Measurements from ENCODE around the gene KCNMB3. TPM values are rescaled to one million over a fixed set of nuclear protein-coding genes. Genes with fewer than 3 reads are reported as not detected.
"Not testable (repeated sequence)": the region's sequence is repeated elsewhere in the genome, so short reads cannot be mapped to it uniquely, and the experiment has no call there.

Gene KCNMB3
- polyA plus RNA-seq, 1 donor from 2014 or later: 0.16 TPM

DNA sequence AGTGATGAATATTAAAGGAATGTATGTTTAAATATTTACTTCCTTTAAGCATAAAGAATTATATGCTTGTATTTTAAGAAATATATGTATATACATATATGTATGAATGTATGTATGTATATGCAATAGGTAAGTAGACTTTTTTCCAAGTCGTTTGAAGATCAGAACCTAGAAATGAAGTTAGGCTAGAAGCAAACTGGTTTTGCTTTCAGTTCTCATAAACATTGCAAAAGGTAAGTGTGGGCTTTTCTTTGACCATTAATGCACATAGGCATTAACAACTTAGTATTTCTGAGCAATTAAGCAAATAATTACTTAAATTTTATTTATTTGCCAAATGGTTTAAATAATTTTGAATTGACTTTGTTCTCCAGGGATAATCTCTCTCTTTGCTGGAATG, 10.6 kb downstream of the KCNMB3 start:
- not testable (repeated sequence) for H3K27ac ChIP-seq (ENCODE audit: low read length); H3K4me3 ChIP-seq (ENCODE audit: low read length); H3K36me3 ChIP-seq (ENCODE audit: insufficient read depth, low read length); H3K9ac ChIP-seq (ENCODE audit: low read length); H3K9me2 ChIP-seq (ENCODE audit: insufficient read depth, low read length); H3K79me2 ChIP-seq (replicated peaks; ENCODE audit: insufficient read depth, low read length); H3K4me2 ChIP-seq (ENCODE audit: low read length); H3K9me3 ChIP-seq (ENCODE audit: low read length); H2AFZ ChIP-seq (ENCODE audit: low read depth, low read length); H3F3A ChIP-seq (ENCODE audit: insufficient read depth, low read length, poor library complexity, severe bottlenecking); H4K20me1 ChIP-seq (ENCODE audit: insufficient read depth); H3K27me3 ChIP-seq (ENCODE audit: insufficient read depth, low read depth, low read length)

DNA sequence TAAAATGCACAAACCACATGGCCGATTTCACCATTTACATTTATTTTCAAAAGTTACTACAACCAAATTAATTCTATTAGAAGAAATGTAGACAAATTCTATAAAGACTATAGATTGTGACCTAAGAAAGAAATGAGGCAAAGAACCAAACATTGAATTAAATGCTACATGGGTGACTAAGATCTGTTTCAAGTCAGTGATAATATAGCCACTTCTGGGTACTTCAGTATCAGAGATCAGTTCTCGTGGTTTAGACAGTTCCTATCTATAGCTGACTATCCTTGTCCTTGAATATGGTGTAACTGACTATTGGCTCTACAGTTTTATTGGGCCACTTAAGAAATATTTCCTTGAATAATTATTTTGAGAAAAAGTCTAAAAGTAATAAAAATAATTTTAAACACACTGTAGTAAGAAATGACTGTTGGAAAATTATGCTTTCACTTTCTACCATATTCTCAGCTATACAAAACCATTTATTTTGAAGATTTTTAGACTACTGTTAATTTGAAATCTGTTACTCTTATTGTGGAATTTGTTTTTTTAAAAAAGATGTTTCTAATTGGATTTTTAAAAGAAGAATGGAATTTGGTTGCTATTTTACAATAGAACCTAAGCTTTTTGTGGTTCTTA, 14.1 kb downstream of the KCNMB3 start:
- Histone ChIP-seq H3K9ac (ENCODE audit: low read length) (no peak overlapping the region), H3K36me3 (ENCODE audit: insufficient read depth, low read length) (no peaks in the 10 kb centered on the region), H2AFZ (ENCODE audit: low read depth, low read length) (no peak overlapping the region), H3K4me3 (ENCODE audit: low read length) (no peak overlapping the region), H3F3A (ENCODE audit: insufficient read depth, low read length, poor library complexity, severe bottlenecking) (no peaks in the 10 kb centered on the region), H4K20me1 (ENCODE audit: insufficient read depth) (no peaks in the 10 kb centered on the region), H3K9me2 (ENCODE audit: insufficient read depth, low read length) (no peaks in the 10 kb centered on the region), H3K27ac (ENCODE audit: low read length) (no peak overlapping the region), H3K79me2 (replicated peaks; ENCODE audit: insufficient read depth, low read length) (no peaks in the 10 kb centered on the region), H3K9me3 (ENCODE audit: low read length) (no peaks in the 10 kb centered on the region), H3K4me2 (ENCODE audit: low read length) (no peak overlapping the region), H3K27me3 (ENCODE audit: insufficient read depth, low read depth, low read length) (no peaks in the 10 kb centered on the region)
- TF ChIP-seq POLR2AphosphoS5 (IDR thresholded peaks at IDR 0.05) (no peak), SMC3 (conservative IDR thresholded peaks at IDR 0.05; ENCODE audit: poor library complexity) (no peak), TAF1 (IDR thresholded peaks at IDR 0.05; ENCODE audit: low read depth) (no peak), EP300 (conservative IDR thresholded peaks at IDR 0.05; ENCODE audit: poor library complexity, severe bottlenecking) (no peak), RAD21 (conservative IDR thresholded peaks at IDR 0.05) (no peak), EZH2 (IDR thresholded peaks at IDR 0.05; ENCODE audit: borderline replicate concordance, insufficient read depth, low read length, poor library complexity, severe bottlenecking) (no peak)
- TF ChIP-seq, protein P1, sequence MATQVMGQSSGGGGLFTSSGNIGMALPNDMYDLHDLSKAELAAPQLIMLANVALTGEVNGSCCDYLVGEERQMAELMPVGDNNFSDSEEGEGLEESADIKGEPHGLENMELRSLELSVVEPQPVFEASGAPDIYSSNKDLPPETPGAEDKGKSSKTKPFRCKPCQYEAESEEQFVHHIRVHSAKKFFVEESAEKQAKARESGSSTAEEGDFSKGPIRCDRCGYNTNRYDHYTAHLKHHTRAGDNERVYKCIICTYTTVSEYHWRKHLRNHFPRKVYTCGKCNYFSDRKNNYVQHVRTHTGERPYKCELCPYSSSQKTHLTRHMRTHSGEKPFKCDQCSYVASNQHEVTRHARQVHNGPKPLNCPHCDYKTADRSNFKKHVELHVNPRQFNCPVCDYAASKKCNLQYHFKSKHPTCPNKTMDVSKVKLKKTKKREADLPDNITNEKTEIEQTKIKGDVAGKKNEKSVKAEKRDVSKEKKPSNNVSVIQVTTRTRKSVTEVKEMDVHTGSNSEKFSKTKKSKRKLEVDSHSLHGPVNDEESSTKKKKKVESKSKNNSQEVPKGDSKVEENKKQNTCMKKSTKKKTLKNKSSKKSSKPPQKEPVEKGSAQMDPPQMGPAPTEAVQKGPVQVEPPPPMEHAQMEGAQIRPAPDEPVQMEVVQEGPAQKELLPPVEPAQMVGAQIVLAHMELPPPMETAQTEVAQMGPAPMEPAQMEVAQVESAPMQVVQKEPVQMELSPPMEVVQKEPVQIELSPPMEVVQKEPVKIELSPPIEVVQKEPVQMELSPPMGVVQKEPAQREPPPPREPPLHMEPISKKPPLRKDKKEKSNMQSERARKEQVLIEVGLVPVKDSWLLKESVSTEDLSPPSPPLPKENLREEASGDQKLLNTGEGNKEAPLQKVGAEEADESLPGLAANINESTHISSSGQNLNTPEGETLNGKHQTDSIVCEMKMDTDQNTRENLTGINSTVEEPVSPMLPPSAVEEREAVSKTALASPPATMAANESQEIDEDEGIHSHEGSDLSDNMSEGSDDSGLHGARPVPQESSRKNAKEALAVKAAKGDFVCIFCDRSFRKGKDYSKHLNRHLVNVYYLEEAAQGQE (IDR thresholded peaks at IDR 0.05; ENCODE audit: borderline replicate concordance): no peak

DNA sequence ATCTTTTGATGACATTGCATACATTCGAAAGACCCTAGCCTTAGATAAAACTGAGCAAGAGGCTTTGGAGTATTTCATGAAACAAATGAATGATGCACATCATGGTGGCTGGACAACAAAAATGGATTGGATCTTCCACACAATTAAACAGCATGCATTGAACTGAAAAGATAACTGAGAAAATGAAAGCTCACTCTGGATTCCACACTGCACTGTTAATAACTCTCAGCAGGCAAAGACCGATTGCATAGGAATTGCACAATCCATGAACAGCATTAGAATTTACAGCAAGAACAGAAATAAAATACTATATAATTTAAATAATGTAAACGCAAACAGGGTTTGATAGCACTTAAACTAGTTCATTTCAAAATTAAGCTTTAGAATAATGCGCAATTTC, 16.7 kb downstream of the KCNMB3 start:
- H3K4me2 ChIP-seq (ENCODE audit: low read length): no peak overlapping the region
- no peak overlapping the region for H3K27ac ChIP-seq (ENCODE audit: low read length)
- TF ChIP-seq TAF1 (IDR thresholded peaks at IDR 0.05; ENCODE audit: low read depth): no peak
- TF ChIP-seq, protein P2, sequence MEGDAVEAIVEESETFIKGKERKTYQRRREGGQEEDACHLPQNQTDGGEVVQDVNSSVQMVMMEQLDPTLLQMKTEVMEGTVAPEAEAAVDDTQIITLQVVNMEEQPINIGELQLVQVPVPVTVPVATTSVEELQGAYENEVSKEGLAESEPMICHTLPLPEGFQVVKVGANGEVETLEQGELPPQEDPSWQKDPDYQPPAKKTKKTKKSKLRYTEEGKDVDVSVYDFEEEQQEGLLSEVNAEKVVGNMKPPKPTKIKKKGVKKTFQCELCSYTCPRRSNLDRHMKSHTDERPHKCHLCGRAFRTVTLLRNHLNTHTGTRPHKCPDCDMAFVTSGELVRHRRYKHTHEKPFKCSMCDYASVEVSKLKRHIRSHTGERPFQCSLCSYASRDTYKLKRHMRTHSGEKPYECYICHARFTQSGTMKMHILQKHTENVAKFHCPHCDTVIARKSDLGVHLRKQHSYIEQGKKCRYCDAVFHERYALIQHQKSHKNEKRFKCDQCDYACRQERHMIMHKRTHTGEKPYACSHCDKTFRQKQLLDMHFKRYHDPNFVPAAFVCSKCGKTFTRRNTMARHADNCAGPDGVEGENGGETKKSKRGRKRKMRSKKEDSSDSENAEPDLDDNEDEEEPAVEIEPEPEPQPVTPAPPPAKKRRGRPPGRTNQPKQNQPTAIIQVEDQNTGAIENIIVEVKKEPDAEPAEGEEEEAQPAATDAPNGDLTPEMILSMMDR (IDR thresholded peaks at IDR 0.05; ENCODE audit: poor library complexity, severe bottlenecking): no peak
- no peak for TF ChIP-seq MXI1 (conservative IDR thresholded peaks at IDR 0.05; ENCODE audit: poor library complexity, severe bottlenecking)
- TF ChIP-seq SMC3 (conservative IDR thresholded peaks at IDR 0.05; ENCODE audit: poor library complexity): no peak
- no peak for TF ChIP-seq EP300 (conservative IDR thresholded peaks at IDR 0.05; ENCODE audit: poor library complexity, severe bottlenecking)
- TF ChIP-seq RAD21 (conservative IDR thresholded peaks at IDR 0.05): no peak
- TF ChIP-seq EZH2 (IDR thresholded peaks at IDR 0.05; ENCODE audit: borderline replicate concordance, insufficient read depth, low read length, poor library complexity, severe bottlenecking): no peak
- TF ChIP-seq, protein P1 (IDR thresholded peaks at IDR 0.05; ENCODE audit: borderline replicate concordance): no peak
- TF ChIP-seq POLR2AphosphoS5 (IDR thresholded peaks at IDR 0.05): no peak
- no peak overlapping the region for H3K9ac ChIP-seq (ENCODE audit: low read length)
- no peaks in the 10 kb centered on the region for H4K20me1 ChIP-seq (ENCODE audit: insufficient read depth)
- no peaks in the 10 kb centered on the region for H3F3A ChIP-seq (ENCODE audit: insufficient read depth, low read length, poor library complexity, severe bottlenecking)
- H3K79me2 ChIP-seq (replicated peaks; ENCODE audit: insufficient read depth, low read length): no peaks in the 10 kb centered on the region
- H2AFZ ChIP-seq (ENCODE audit: low read depth, low read length): no peak overlapping the region
- H3K27me3 ChIP-seq (ENCODE audit: insufficient read depth, low read depth, low read length): no peaks in the 10 kb centered on the region
- no peaks in the 10 kb centered on the region for H3K36me3 ChIP-seq (ENCODE audit: insufficient read depth, low read length)
- no peaks in the 10 kb centered on the region for H3K9me2 ChIP-seq (ENCODE audit: insufficient read depth, low read length)
- H3K9me3 ChIP-seq (ENCODE audit: low read length): no peaks in the 10 kb centered on the region
- H3K4me3 ChIP-seq (ENCODE audit: low read length): no peak overlapping the region

Measured in neural cell (in vitro differentiated cells).